ENCODE measurements around the gene MYO18A.

MYO18A gene

GRCh38 chr17:29045734-29046472 is 134.3 kb downstream of the MYO18A start:
- TF ChIP-seq, protein P1, sequence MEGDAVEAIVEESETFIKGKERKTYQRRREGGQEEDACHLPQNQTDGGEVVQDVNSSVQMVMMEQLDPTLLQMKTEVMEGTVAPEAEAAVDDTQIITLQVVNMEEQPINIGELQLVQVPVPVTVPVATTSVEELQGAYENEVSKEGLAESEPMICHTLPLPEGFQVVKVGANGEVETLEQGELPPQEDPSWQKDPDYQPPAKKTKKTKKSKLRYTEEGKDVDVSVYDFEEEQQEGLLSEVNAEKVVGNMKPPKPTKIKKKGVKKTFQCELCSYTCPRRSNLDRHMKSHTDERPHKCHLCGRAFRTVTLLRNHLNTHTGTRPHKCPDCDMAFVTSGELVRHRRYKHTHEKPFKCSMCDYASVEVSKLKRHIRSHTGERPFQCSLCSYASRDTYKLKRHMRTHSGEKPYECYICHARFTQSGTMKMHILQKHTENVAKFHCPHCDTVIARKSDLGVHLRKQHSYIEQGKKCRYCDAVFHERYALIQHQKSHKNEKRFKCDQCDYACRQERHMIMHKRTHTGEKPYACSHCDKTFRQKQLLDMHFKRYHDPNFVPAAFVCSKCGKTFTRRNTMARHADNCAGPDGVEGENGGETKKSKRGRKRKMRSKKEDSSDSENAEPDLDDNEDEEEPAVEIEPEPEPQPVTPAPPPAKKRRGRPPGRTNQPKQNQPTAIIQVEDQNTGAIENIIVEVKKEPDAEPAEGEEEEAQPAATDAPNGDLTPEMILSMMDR (IDR thresholded peaks at IDR 0.05; ENCODE audit: low read depth, low read length) = no peak
- no peak for TF ChIP-seq EZH2phosphoT487 (IDR thresholded peaks at IDR 0.05; ENCODE audit: low read depth)
- H3K4me3 ChIP-seq (ENCODE audit: low read length) = no peak overlapping the region
- no peaks in the 10 kb centered on the region for H4K20me1 ChIP-seq (ENCODE audit: insufficient read depth, low read length)
- no peak overlapping the region for H3K9ac ChIP-seq (ENCODE audit: low read length)
- no peak overlapping the region for H3K4me2 ChIP-seq (ENCODE audit: low read length)
- H3K4me1 ChIP-seq (ENCODE audit: low read length) = peaks cover 32% of the 10 kb centered on the region
- no peaks in the 10 kb centered on the region for H3K9me3 ChIP-seq (ENCODE audit: insufficient read depth, low read length)
- H3K36me3 ChIP-seq (replicated peaks; ENCODE audit: low read depth, low read length) = no peaks in the 10 kb centered on the region
- H2AFZ ChIP-seq (ENCODE audit: low read depth, low read length) = no peak overlapping the region
- no peak overlapping the region for H3K27ac ChIP-seq (ENCODE audit: low read length)
- no peaks in the 10 kb centered on the region for H3K79me2 ChIP-seq (ENCODE audit: low read length)
- H3K27me3 ChIP-seq (ENCODE audit: low read depth, low read length) = peaks cover 10% of the 10 kb centered on the region; the same call in 1 of the 2 replicates

DNA sequence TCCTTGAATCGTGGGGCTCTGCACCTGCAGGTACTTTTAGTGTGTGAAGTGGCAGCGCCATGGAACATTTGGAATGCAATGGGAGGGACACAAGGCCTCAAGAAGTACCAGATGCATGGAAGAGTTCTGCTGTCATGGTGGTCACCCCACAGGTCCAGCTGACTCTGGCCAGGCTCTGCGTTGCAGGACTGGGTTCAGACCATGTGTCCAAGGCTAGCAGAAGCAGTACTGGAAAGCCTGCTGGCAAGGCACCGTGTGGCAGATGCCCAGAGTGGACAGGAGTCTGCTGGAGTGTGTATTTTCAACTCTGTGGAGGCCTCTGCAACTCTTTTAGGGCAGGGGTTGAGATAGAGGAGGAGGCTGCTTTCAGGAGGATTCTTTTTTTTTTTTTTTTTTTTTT is 135.2 kb downstream of the MYO18A start:
- Histone ChIP-seq H3K9ac (ENCODE audit: low read length) (no peak overlapping the region), H3K27me3 (ENCODE audit: low read depth, low read length) (peaks cover 10% of the 10 kb centered on the region; the same call in 1 of the 2 replicates), H3K79me2 (ENCODE audit: low read length) (no peaks in the 10 kb centered on the region), H3K4me2 (ENCODE audit: low read length) (no peak overlapping the region), H3K4me3 (ENCODE audit: low read length) (no peak overlapping the region), H4K20me1 (ENCODE audit: insufficient read depth, low read length) (no peaks in the 10 kb centered on the region), H3K4me1 (ENCODE audit: low read length) (peaks cover 32% of the 10 kb centered on the region), H3K36me3 (replicated peaks; ENCODE audit: low read depth, low read length) (no peaks in the 10 kb centered on the region), H3K9me3 (ENCODE audit: insufficient read depth, low read length) (no peaks in the 10 kb centered on the region), H3K27ac (ENCODE audit: low read length) (no peak overlapping the region), H2AFZ (ENCODE audit: low read depth, low read length) (no peak overlapping the region)
- TF ChIP-seq, protein P1 (IDR thresholded peaks at IDR 0.05; ENCODE audit: low read depth, low read length) = no peak
- TF ChIP-seq EZH2phosphoT487 (IDR thresholded peaks at IDR 0.05; ENCODE audit: low read depth) = no peak

GRCh38 chr17:29043539-29044145 is 136.6 kb downstream of the MYO18A start:
- no peaks in the 10 kb centered on the region for H3K36me3 ChIP-seq (replicated peaks; ENCODE audit: low read depth, low read length)
- no peaks in the 10 kb centered on the region for H4K20me1 ChIP-seq (ENCODE audit: insufficient read depth, low read length)
- peaks cover 5% of the 10 kb centered on the region; the same call in 1 of the 2 replicates for H3K27me3 ChIP-seq (ENCODE audit: low read depth, low read length)
- H2AFZ ChIP-seq (ENCODE audit: low read depth, low read length) = no peak overlapping the region
- TF ChIP-seq, protein P1 (IDR thresholded peaks at IDR 0.05; ENCODE audit: low read depth, low read length) = no peak
- no peak for TF ChIP-seq EZH2phosphoT487 (IDR thresholded peaks at IDR 0.05; ENCODE audit: low read depth)
- H3K4me2 ChIP-seq (ENCODE audit: low read length) = peak overlapping the region; percentile 80
- H3K9me3 ChIP-seq (ENCODE audit: insufficient read depth, low read length) = no peaks in the 10 kb centered on the region
- H3K9ac ChIP-seq (ENCODE audit: low read length) = no peak overlapping the region
- no peaks in the 10 kb centered on the region for H3K79me2 ChIP-seq (ENCODE audit: low read length)
- H3K4me3 ChIP-seq (ENCODE audit: low read length) = no peak overlapping the region
- H3K4me1 ChIP-seq (ENCODE audit: low read length) = peaks cover 32% of the 10 kb centered on the region
- H3K27ac ChIP-seq (ENCODE audit: low read length) = peak overlapping the region; percentile 62
